Upper lobe of left lung (tissue), 6 donors: ENCODE data around the gene CDIPT. TPM values are rescaled to one million over a fixed set of nuclear protein-coding genes. Genes with fewer than 3 reads are reported as not detected.

Experiments
- ATAC-seq, 2 donors: fragments of 200-7000 bp; cut with Tn5 transposase; one replicate each; pipeline ENCODE4 v1.9.1; 2022; ENCODE audit warnings: mild to moderate bottlenecking in 2 of 2, moderate library complexity in 2 of 2; ENCODE audit not compliant: low FRiP score in 2 of 2
- DNase-seq, 2 donors: peaks; one replicate each; pipeline ENCODE4 v3.0.0-alpha.2; 2019 to 2020
- H3K27ac ChIP-seq, 4 donors: fragments of 200-600 bp; sonication (generic); one replicate each; pipeline ENCODE4 v1.5.1; 2016 to 2019
- H3K27me3 ChIP-seq, 4 donors: fragments of 200-600 bp; sonication (generic); one replicate each; pipeline ENCODE4 v1.5.1; 2017 to 2019
- H3K36me3 ChIP-seq, 4 donors: fragments of 200-600 bp; sonication (generic); one replicate each; pipeline ENCODE4 v1.5.1; 2016 to 2019
- H3K4me1 ChIP-seq, 4 donors: fragments of 200-600 bp; sonication (generic); one replicate each; pipeline ENCODE4 v1.5.1; 2018 to 2019
- H3K4me3 ChIP-seq, 4 donors: fragments of 200-600 bp; sonication (generic); one replicate each; pipeline ENCODE4 v1.5.1; 2017 to 2019; ENCODE audit warnings: mild to moderate bottlenecking in 2 of 4, moderate library complexity in 1 of 4
- H3K9me3 ChIP-seq, 4 donors: fragments of 200-600 bp; sonication (generic); one replicate each; pipeline ENCODE4 v1.5.1; 2018 to 2019
- EP300 ChIP-seq, 4 donors: sonication (generic); formaldehyde crosslinking; IDR thresholded peaks; one replicate each; pipeline ENCODE4 v1.5.1; 2017; ENCODE audit warnings: antibody characterized with exemption in 4 of 4, control low read depth in 2 of 4
- POLR2A ChIP-seq, 4 donors: fragments of 450-650 bp; IDR thresholded peaks; one replicate each; pipeline ENCODE4 v1.5.1; 2016 to 2017; ENCODE audit warnings: antibody characterized with exemption in 4 of 4, mild to moderate bottlenecking in 2 of 4
- POLR2AphosphoS5 ChIP-seq, 2 donors: sonication (generic); formaldehyde crosslinking; IDR thresholded peaks; one replicate each; pipeline ENCODE4 v1.5.1; 2017; ENCODE audit warnings: antibody characterized with exemption in 2 of 2
- WGBS, 2 donors: methylation state at CpG; one replicate each; pipeline ENCODE4 v1.1.5; 2017 to 2018; 5-methylcytosine and 5-hydroxymethylcytosine counted together
- total RNA-seq, 6 donors: library from RNA; depleted of rRNA in 4 of 6; stranded (reverse); fragments of >200 nt in 4 of 6; gene quantifications; one replicate each; pipeline versions ENCODE4 v1.1.0 to v1.2.1, GENCODE V29; 2016 to 2021
- TF ChIP-seq, protein P1 (sequence below), 6 experiments: fragments of 450-650 bp in 4 of 6; fragments of 200-600 bp in 2 of 6; sonication (generic) in 2 of 6; IDR thresholded peaks; one replicate each; pipeline ENCODE4 v1.5.1; 2016 to 2019; ENCODE audit warnings: antibody characterized with exemption in 6 of 6
- donor health status: DM: no; HTN: no; CAD: no; lungs with moderate emphysema.
- donor health status: DM: no; HTN: yes; CAD: no; lungs with severe emphysema.

The CDIPT gene
- total RNA-seq, 6 donors from 2014 or later = 60.3 to 119 (median 94.4) TPM

DNA sequence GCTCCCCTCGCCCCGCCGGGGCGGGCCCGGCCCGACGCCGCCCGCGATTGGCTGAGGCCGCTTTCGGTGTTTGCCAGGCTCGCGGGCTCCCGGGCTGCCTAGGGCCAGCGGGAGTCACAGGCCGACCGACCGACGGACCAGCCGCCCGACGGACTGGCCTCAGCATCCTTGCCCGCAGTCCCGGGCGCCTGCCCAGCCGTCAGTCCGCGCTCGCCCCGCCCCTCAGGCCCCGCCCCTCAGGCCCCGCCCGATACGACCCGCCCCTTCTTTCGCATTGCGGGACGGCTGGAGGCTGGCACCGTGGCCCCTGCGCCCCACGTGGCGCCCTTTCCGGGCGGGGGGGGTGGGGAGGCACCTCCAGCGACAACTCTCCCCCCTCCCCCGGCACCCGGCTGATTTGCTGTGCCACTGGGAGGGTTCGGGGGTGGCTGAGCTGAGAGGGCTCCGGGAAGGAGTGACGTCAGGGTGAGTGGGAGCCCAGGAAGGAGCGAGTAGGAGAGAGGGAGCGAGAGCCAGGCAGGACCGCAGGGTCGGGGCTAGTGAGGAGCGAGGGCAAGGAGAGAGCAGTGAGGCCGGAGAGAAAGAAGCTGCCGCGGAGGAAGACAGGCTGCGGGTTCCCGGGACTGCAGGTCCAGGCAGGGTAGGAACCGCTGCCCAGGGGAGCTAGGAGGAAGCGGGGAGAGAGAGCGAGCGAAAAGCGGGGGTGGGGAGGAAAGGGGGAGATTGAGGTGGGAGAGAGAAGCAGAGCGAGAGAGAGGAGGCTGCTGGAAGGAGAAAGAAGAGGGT lies 37.3 kb upstream of the CDIPT start, which contains the start of gene ASPHD1:
Gene ASPHD1, plus strand, starts transcription at position 387 of the 786 bp plus-strand sequence. CDS start 484 bp downstream, outside the sequence.
- Histone ChIP-seq H3K36me3 (no peaks in the 10 kb centered on the region), H3K27ac (peak within 1 kb of the TSS in 1 of 4 donors; percentile 56), H3K27me3 (peaks cover 0 to 15% (median 4%) of the 10 kb centered on the region in 4 donors), H3K4me3 (peak within 1 kb of the TSS; percentile 64 to 77 (median 72)), H3K4me1 (peaks cover 11 to 29% (median 20%) of the 10 kb centered on the region in 4 donors), H3K9me3 (no peaks in the 10 kb centered on the region)
- peak; percentile 67 to 96 for DNase-seq
- WGBS, 2 donors = 1 to 2% methylated on average over 18 to 40 of the region's 67 CpGs
- TF ChIP-seq, protein P1, sequence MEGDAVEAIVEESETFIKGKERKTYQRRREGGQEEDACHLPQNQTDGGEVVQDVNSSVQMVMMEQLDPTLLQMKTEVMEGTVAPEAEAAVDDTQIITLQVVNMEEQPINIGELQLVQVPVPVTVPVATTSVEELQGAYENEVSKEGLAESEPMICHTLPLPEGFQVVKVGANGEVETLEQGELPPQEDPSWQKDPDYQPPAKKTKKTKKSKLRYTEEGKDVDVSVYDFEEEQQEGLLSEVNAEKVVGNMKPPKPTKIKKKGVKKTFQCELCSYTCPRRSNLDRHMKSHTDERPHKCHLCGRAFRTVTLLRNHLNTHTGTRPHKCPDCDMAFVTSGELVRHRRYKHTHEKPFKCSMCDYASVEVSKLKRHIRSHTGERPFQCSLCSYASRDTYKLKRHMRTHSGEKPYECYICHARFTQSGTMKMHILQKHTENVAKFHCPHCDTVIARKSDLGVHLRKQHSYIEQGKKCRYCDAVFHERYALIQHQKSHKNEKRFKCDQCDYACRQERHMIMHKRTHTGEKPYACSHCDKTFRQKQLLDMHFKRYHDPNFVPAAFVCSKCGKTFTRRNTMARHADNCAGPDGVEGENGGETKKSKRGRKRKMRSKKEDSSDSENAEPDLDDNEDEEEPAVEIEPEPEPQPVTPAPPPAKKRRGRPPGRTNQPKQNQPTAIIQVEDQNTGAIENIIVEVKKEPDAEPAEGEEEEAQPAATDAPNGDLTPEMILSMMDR (IDR thresholded peaks at IDR 0.05) = no peak
- TF ChIP-seq POLR2AphosphoS5 (IDR thresholded peaks at IDR 0.05) (peak in 1 of 2 donors; percentile 24), POLR2A (IDR thresholded peaks at IDR 0.05) (no peak), EP300 (IDR thresholded peaks at IDR 0.05) (no peak)
- ATAC-seq = peak; percentile 78 to 93

DNA sequence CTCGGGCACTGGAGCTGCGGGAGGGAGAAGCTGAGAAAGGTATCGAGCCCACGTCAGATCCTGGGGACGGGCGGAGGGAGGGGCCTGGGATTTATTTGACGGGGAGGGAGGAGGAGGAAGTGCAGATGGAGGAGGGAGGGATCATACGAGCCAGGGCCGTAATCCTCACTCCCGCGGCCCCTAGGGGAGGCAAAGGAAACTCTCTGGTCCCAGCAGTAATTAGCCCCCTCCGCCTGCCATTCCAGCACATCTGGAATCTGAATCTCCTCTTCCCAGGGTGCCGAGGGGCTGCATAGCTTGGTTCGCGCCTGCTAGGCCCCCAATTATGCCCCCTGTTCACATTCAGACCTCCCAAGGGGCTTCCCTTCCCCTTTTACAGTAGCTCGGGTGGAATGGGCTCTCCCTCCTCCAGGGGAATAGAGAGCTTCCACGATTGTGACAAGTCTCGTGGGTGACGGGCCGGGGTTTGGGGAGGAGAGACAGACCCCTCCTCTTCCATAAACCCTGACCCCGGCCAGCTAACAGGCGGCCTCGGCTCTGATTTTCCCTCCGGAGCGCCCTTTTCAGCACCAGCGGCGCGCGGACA lies 36.6 kb upstream of the CDIPT start, which contains the start of gene SEZ6L2:
Gene SEZ6L2, minus strand, starts transcription at position 35 of the 586 bp plus-strand sequence. CDS start 531 bp downstream, outside the sequence.
- ATAC-seq (peak; percentile 53 to 82), DNase-seq (peak in 1 of 2 donors; percentile 73)
- Histone ChIP-seq H3K27me3 (peaks cover 0 to 15% (median 4%) of the 10 kb centered on the region in 4 donors), H3K4me3 (peak within 1 kb of the TSS; percentile 64 to 77 (median 72)), H3K36me3 (no peaks in the 10 kb centered on the region), H3K27ac (peak within 1 kb of the TSS in 1 of 4 donors; percentile 56), H3K9me3 (no peaks in the 10 kb centered on the region), H3K4me1 (peaks cover 11 to 29% (median 20%) of the 10 kb centered on the region in 4 donors)
- 2% methylated on average over 16 to 20 of the region's 29 CpGs for WGBS, 2 donors
- TF ChIP-seq POLR2AphosphoS5 (IDR thresholded peaks at IDR 0.05) = no peak
- TF ChIP-seq, protein P1 (IDR thresholded peaks at IDR 0.05) = peak in 3 of 6 experiments; percentile 4 to 29 (median 24)

DNA sequence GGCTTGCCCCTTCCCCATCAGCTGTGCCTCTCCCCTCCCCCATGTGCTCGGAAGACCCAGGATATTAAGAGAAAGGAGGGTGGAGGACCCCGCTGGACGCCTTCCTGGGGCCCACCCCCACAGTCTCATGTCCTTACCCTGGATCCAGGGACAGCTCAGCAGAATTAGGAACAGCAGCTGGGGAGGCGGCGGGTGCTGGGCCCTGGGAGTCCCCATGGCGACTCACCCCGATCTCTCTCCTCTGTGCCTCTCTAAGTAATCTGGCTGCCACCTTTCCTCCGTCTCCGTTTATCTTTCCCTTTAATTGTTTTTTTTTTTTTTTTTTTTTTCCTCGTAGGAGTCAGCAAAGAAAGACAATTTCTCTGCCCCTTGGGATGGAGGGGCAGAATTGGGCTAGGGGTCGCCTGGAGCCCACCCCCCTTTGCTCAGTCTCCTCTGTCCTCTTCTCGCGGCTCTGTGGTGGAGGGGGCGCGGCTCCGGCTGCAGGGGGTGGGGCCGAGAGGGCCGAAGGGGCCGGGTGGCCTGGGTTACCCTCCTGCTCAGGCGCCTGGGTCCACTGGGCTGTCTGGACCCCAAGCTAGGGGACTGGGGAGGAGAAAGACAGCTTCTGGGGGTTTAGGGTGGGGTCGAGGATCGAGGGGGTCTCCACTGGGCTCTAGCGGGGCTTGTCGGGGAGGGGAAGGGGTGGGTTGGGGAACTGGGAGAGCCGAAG lies 35.9 kb upstream of the CDIPT start:
- no peaks in the 10 kb centered on the region for H3K9me3 ChIP-seq
- peaks cover 0 to 15% (median 4%) of the 10 kb centered on the region in 4 donors for H3K27me3 ChIP-seq
- 1% methylated on average over 16 to 25 of the region's 25 CpGs for WGBS, 2 donors
- TF ChIP-seq POLR2A (IDR thresholded peaks at IDR 0.05) (no peak), POLR2AphosphoS5 (IDR thresholded peaks at IDR 0.05) (no peak), EP300 (IDR thresholded peaks at IDR 0.05) (no peak)
- TF ChIP-seq, protein P1 (IDR thresholded peaks at IDR 0.05) = no peak
- ATAC-seq = peak in 1 of 2 donors; percentile 61
- peak; percentile 37 to 87 for DNase-seq
- peak overlapping the region in 1 of 4 donors; percentile 56 for H3K27ac ChIP-seq
- H3K4me1 ChIP-seq = peaks cover 11 to 29% (median 20%) of the 10 kb centered on the region in 4 donors
- H3K36me3 ChIP-seq = no peaks in the 10 kb centered on the region
- peak overlapping the region in 3 of 4 donors; percentile 68 to 77 (median 76) for H3K4me3 ChIP-seq

- ATAC-seq (no peak), DNase-seq (no peak)
- Histone ChIP-seq H3K4me1 (peaks cover 11 to 29% (median 20%) of the 10 kb centered on the region in 4 donors), H3K27me3 (peaks cover 0 to 15% (median 4%) of the 10 kb centered on the region in 4 donors), H3K4me3 (peak overlapping the region in 1 of 4 donors; percentile 76), H3K36me3 (no peaks in the 10 kb centered on the region), H3K27ac (no peak overlapping the region), H3K9me3 (no peaks in the 10 kb centered on the region)
- 9 to 16% methylated on average over 9 of the region's 9 CpGs for WGBS, 2 donors
- no peak for TF ChIP-seq POLR2A (IDR thresholded peaks at IDR 0.05)
- TF ChIP-seq EP300 (IDR thresholded peaks at IDR 0.05) = no peak
Observed at GRCh38 chr16:29898135-29898803, 35.2 kb upstream of the CDIPT start.
